Measurements from ENCODE around the gene DNMT3A.

DNA sequence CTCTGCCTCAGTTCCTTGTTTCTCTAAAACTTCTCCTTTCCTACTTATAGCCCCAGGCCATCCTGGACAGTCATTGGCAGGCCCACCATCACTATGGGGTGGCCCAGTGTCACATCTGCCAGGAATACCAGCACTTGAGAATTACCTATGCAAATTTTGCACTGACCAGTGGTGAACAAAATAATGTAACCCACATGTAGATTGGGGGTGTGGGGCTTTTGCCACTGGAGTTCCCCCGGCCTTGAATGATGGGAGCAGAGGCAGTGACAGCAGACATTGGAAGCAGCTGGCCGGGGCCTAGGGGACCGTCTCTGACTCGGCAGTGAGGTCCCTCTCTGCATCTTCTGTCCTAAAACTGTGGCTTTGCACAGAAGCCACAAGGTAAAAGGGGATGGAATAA lies 24.9 kb upstream of the DNMT3A start:
- TF ChIP-seq EZH2 (IDR thresholded peaks at IDR 0.05; ENCODE audit: borderline replicate concordance, insufficient read depth, low read depth, low read length, poor library complexity, severe bottlenecking): no peak
- TF ChIP-seq, protein P1, sequence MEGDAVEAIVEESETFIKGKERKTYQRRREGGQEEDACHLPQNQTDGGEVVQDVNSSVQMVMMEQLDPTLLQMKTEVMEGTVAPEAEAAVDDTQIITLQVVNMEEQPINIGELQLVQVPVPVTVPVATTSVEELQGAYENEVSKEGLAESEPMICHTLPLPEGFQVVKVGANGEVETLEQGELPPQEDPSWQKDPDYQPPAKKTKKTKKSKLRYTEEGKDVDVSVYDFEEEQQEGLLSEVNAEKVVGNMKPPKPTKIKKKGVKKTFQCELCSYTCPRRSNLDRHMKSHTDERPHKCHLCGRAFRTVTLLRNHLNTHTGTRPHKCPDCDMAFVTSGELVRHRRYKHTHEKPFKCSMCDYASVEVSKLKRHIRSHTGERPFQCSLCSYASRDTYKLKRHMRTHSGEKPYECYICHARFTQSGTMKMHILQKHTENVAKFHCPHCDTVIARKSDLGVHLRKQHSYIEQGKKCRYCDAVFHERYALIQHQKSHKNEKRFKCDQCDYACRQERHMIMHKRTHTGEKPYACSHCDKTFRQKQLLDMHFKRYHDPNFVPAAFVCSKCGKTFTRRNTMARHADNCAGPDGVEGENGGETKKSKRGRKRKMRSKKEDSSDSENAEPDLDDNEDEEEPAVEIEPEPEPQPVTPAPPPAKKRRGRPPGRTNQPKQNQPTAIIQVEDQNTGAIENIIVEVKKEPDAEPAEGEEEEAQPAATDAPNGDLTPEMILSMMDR (IDR thresholded peaks at IDR 0.05): no peak

All from B cell (primary cell).